H1 (cell line): ENCODE results near the gene MXD4. TPM values are rescaled to one million over a fixed set of nuclear protein-coding genes. Genes with fewer than 3 reads are reported as not detected.

Experiments used
- CTCF ChIA-PET: fragments of 300-600 bp; sonication (Branson Sonifier 250); formaldehyde crosslinking; loops from one replicate; lab custom pipeline; 2021; ENCODE audit not compliant: partially characterized antibody; lab: Charles Lee
- POLR2A ChIA-PET: fragments of 300-600 bp; sonication (Branson Sonifier 250); formaldehyde crosslinking; loops from one replicate; lab custom pipeline; 2021; ENCODE audit warnings: inconsistent platforms; ENCODE audit not compliant: partially characterized antibody; lab: Charles Lee
- DNase-seq, 2 experiments: peaks; one replicate each; pipeline versions ENCODE4 v3.0.0 to v3.0.0-alpha.2; 2010 to 2022; ENCODE audit warnings: low spot score in 2 of 2, low read depth in 1 of 2, mixed read lengths in 1 of 2
- FAIRE-seq: peaks from 2 replicates; lab custom pipeline; 2011; peaks lifted over from hg19 to GRCh38; lab: Jason Lieb, UNC
- H2AFZ ChIP-seq: 2 replicates; pipeline ENCODE4 v1.8.1; 2012; ENCODE audit warnings: low read length, inconsistent platforms
- H2AK5ac ChIP-seq: 2 replicates; pipeline ENCODE4 v1.6.1; 2013; ENCODE audit warnings: low read depth, low read length
- H2BK120ac ChIP-seq: replicated peaks from 2 replicates; pipeline ENCODE3; 2013; ENCODE audit warnings: low read depth, low read length, inconsistent platforms
- H2BK12ac ChIP-seq: 2 replicates; pipeline ENCODE4 v1.6.1; 2013; ENCODE audit warnings: low read depth, low read length
- H2BK15ac ChIP-seq: 2 replicates; pipeline ENCODE4 v1.6.1; 2013; ENCODE audit warnings: low read length
- H2BK20ac ChIP-seq: 2 replicates; pipeline ENCODE4 v1.6.1; 2013; ENCODE audit warnings: low read length
- H2BK5ac ChIP-seq: 2 replicates; pipeline ENCODE4 v1.6.1; 2013; ENCODE audit warnings: low read depth, low read length
- H3K14ac ChIP-seq: 2 replicates; pipeline ENCODE4 v1.6.1; 2013; ENCODE audit warnings: inconsistent platforms; ENCODE audit not compliant: insufficient read length
- H3K18ac ChIP-seq: 2 replicates; pipeline ENCODE4 v1.6.1; 2013; ENCODE audit warnings: low read length; ENCODE audit errors: extremely low read depth
- H3K23ac ChIP-seq: 2 replicates; pipeline ENCODE4 v1.6.1; 2013; ENCODE audit warnings: inconsistent platforms; ENCODE audit not compliant: insufficient read length
- H3K23me2 ChIP-seq: 2 replicates; pipeline ENCODE4 v1.6.1; 2013; ENCODE audit warnings: low read depth, low read length
- H3K27ac ChIP-seq: 2 replicates; pipeline ENCODE4 v1.6.1; 2011; ENCODE audit warnings: low read depth, low read length, inconsistent platforms
- H3K27me3 ChIP-seq, 4 experiments: replicated peaks in 1 of 4; 1 replicate in 1 of 4; 2 replicates in 3 of 4; pipeline versions ENCODE4 v1.6.1 to v1.8.1; 2011 to 2013; ENCODE audit warnings: low read length in 3 of 4, mild to moderate bottlenecking in 3 of 4, inconsistent platforms in 2 of 4, mixed read lengths in 2 of 4, moderate library complexity in 1 of 4; ENCODE audit not compliant: control insufficient read depth in 3 of 4, insufficient read depth in 3 of 4; ENCODE audit errors: extremely low read depth in 1 of 4
- H3K36me3 ChIP-seq, 4 experiments: 2 replicates each; pipeline versions ENCODE4 v1.6.1 to v1.8.1; 2011 to 2013; ENCODE audit warnings: mild to moderate bottlenecking in 4 of 4, low read length in 3 of 4, moderate library complexity in 2 of 4, control low read depth in 1 of 4, inconsistent platforms in 1 of 4; ENCODE audit not compliant: insufficient read depth in 4 of 4, control insufficient read depth in 2 of 4
- H3K4ac ChIP-seq: replicated peaks from 2 replicates; pipeline ENCODE3; 2013; ENCODE audit warnings: low read length, low read depth, mixed read lengths, inconsistent platforms; ENCODE audit not compliant: insufficient read length
- H3K4me1 ChIP-seq, 4 experiments: replicated peaks in 1 of 4; 1 replicate in 1 of 4; 2 replicates in 3 of 4; pipeline versions ENCODE4 v1.6.1 to v1.8.1; 2011 to 2013; ENCODE audit warnings: low read length in 3 of 4, inconsistent platforms in 2 of 4, mixed read lengths in 1 of 4; ENCODE audit not compliant: insufficient read depth in 4 of 4, control insufficient read depth in 3 of 4
- H3K4me2 ChIP-seq, 2 experiments: 2 replicates each; pipeline versions ENCODE4 v1.6.1 to v1.8.1; 2011 to 2013; ENCODE audit warnings: low read depth in 2 of 2, low read length in 2 of 2, control low read depth in 1 of 2, inconsistent platforms in 1 of 2, mild to moderate bottlenecking in 1 of 2; ENCODE audit not compliant: insufficient read depth in 1 of 2
- H3K4me3 ChIP-seq, 4 experiments: fragments of 200-600, 300-600 bp in 1 of 4; sonication (generic), shearing (Covaris generic), sonication (Bioruptor Twin) in 1 of 4; 2 replicates each; pipeline versions ENCODE4 v1.5.1 to v1.8.1; 2011 to 2016; ENCODE audit warnings: low read length in 4 of 4, low read depth in 3 of 4, control low read depth in 2 of 4, inconsistent platforms in 2 of 4, mild to moderate bottlenecking in 2 of 4, mixed read lengths in 1 of 4, moderate library complexity in 1 of 4; ENCODE audit not compliant: insufficient read depth in 2 of 4; ENCODE audit errors: extremely low read depth in 1 of 4
- H3K56ac ChIP-seq: replicated peaks from 2 replicates; pipeline ENCODE3; 2013; ENCODE audit warnings: low read depth, mild to moderate bottlenecking, mixed read lengths, low read length, inconsistent platforms; ENCODE audit not compliant: insufficient read length
- H3K79me1 ChIP-seq: 2 replicates; pipeline ENCODE4 v1.6.1; 2013; ENCODE audit warnings: low read depth, low read length, control low read depth
- H3K79me2 ChIP-seq, 2 experiments: 2 replicates each; pipeline versions ENCODE4 v1.6.1 to v1.8.1; 2012 to 2013; ENCODE audit warnings: low read length in 2 of 2, mild to moderate bottlenecking in 2 of 2, inconsistent platforms in 1 of 2; ENCODE audit not compliant: insufficient read depth in 2 of 2, control insufficient read depth in 1 of 2
- H3K9ac ChIP-seq, 4 experiments: replicated peaks in 1 of 4; 1 replicate in 1 of 4; 2 replicates in 3 of 4; pipeline versions ENCODE4 v1.6.1 to v1.8.1; 2011 to 2013; ENCODE audit warnings: low read depth in 3 of 4, low read length in 3 of 4, control low read depth in 2 of 4, mild to moderate bottlenecking in 2 of 4, moderate library complexity in 2 of 4, inconsistent platforms in 1 of 4; ENCODE audit errors: extremely low read depth in 1 of 4
- H3K9me3 ChIP-seq, 2 experiments: 2 replicates each; pipeline versions ENCODE4 v1.6.1 to v1.8.1; 2012 to 2013; ENCODE audit warnings: mild to moderate bottlenecking in 2 of 2, moderate library complexity in 2 of 2, control low read depth in 1 of 2, inconsistent platforms in 1 of 2, low read depth in 1 of 2, low read length in 1 of 2, mixed read lengths in 1 of 2; ENCODE audit not compliant: insufficient read depth in 2 of 2
- H4K20me1 ChIP-seq, 2 experiments: replicated peaks in 1 of 2; 2 replicates each; pipeline versions ENCODE3 to v1.8.1; 2011 to 2013; ENCODE audit warnings: inconsistent platforms in 2 of 2, low read length in 2 of 2, mild to moderate bottlenecking in 1 of 2; ENCODE audit not compliant: insufficient read depth in 2 of 2, control insufficient read depth in 1 of 2
- H4K5ac ChIP-seq: 2 replicates; pipeline ENCODE4 v1.6.1; 2013; ENCODE audit warnings: low read length, low read depth, mixed read lengths, inconsistent platforms; ENCODE audit not compliant: insufficient read length
- H4K8ac ChIP-seq: 2 replicates; pipeline ENCODE4 v1.8.0; 2013; ENCODE audit warnings: mild to moderate bottlenecking, moderate library complexity, low read length, inconsistent platforms; ENCODE audit not compliant: insufficient read depth; ENCODE audit errors: extremely low read depth
- H4K91ac ChIP-seq: replicated peaks from 2 replicates; pipeline ENCODE3; 2013; ENCODE audit warnings: low read length, mixed read lengths, inconsistent platforms; ENCODE audit not compliant: insufficient read length
- CBX8 ChIP-seq: fragments of 300-800, 300-1000 bp; sonication (generic); IDR thresholded peaks from 2 replicates; pipeline ENCODE4 v1.7.1; 2016; ENCODE audit warnings: low read depth, low read length, borderline replicate concordance
- EZH2 ChIP-seq: fragments of 200-600 bp; sonication (generic); IDR thresholded peaks from 2 replicates; pipeline ENCODE4 v1.7.1; 2012; ENCODE audit warnings: low read depth, mild to moderate bottlenecking, moderate library complexity, low read length, inconsistent platforms; ENCODE audit not compliant: severe bottlenecking
- NRF1 ChIP-seq: IDR thresholded peaks from 2 replicates; pipeline ENCODE4 v1.6.1; 2011; ENCODE audit warnings: mild to moderate bottlenecking, low read depth, low read length, improper control_type of control experiment
- PHF8 ChIP-seq: fragments of 200-600 bp; sonication (generic); conservative IDR thresholded peaks from 2 replicates; pipeline ENCODE4 v1.7.1; 2012; ENCODE audit warnings: low read depth, mild to moderate bottlenecking, inconsistent platforms, low read length, moderate library complexity
- RXRA ChIP-seq: IDR thresholded peaks from 2 replicates; pipeline ENCODE4 v1.6.1; 2011; ENCODE audit warnings: low read depth, mild to moderate bottlenecking, low read length, moderate library complexity; ENCODE audit not compliant: insufficient read depth
- ZNF274 ChIP-seq: IDR thresholded peaks from 2 replicates; pipeline ENCODE4 v1.7.0; 2012; ENCODE audit warnings: low read length, borderline replicate concordance; ENCODE audit errors: extremely low read depth
- WGBS, 2 experiments: shearing (Covaris generic) in 1 of 2; methylation state at CpG; one replicate each; pipeline versions ENCODE4 v1.1.6 to v1.1.7; 2013 to 2015; ENCODE audit warnings: low lambda C conversion rate in 2 of 2, mixed read lengths in 2 of 2, inconsistent platforms in 1 of 2, low coverage in 1 of 2, missing lambda C conversion rate in 1 of 2; ENCODE audit not compliant: insufficient replicate concordance in 2 of 2, insufficient coverage in 1 of 2, insufficient read length in 1 of 2; ENCODE audit errors: extremely low coverage in 1 of 2, missing lambda C conversion rate in 1 of 2; 5-methylcytosine and 5-hydroxymethylcytosine counted together
- polyA plus RNA-seq, 7 experiments: library from polyadenylated mRNA; depleted of rRNA in 3 of 7; stranded (reverse) in 5 of 7; unstranded in 2 of 7; fragments of >200 nt in 5 of 7; fragments of 200-250 nt in 2 of 7; gene quantifications; 1 replicate in 5 of 7; 2 replicates in 1 of 7; 4 replicates in 1 of 7; pipeline versions ENCODE4 v1.2.1 to v1.2.3, GENCODE V29; 2011 to 2013; ENCODE audit warnings: missing spikeins in 2 of 7, mixed read lengths in 2 of 7
- total RNA-seq: library from RNA; stranded (reverse); fragmentation: NEBNext Ultra II Directional; extraction: Animal tissue kit (Norgen Biotek cat#: 25700); gene quantifications from 2 replicates; pipeline ENCODE4 v1.2.1, GENCODE V29; 2021

Gene MXD4
- total and polyA plus RNA-seq, 2 of the 8 experiments (the other 6 are each of a cell fraction or from before 2014, with no cell fraction given) = 18.0 to 20.8 TPM

- no peaks in the 10 kb centered on the region for H3K27me3 ChIP-seq
- WGBS, 2 experiments = 86% methylated on average over 13 of the region's 13 CpGs; no CpG with 5 or more reads in 1 of the 2 experiments
- H3K27ac ChIP-seq = no peak overlapping the region
- no peak overlapping the region for H2BK15ac ChIP-seq
- peaks cover 0 to 6% of the 10 kb centered on the region in 2 experiments for H4K20me1 ChIP-seq
- FAIRE-seq = no peak
- no peak overlapping the region for H2BK120ac ChIP-seq
- H3K23ac ChIP-seq = no peak overlapping the region
- no peaks in the 10 kb centered on the region for H3K79me1 ChIP-seq
- no peak overlapping the region for H3K4ac ChIP-seq
- H3K9me3 ChIP-seq = no peaks in the 10 kb centered on the region
- no peak overlapping the region for H2BK5ac ChIP-seq
- CTCF ChIA-PET = interaction anchor here (1.4 to 1.9 kb wide), 2 partner anchors 10 to 42 kb away, joined by 3 to 4 read pairs; no protein-coding TSS in a partner anchor
- H3K23me2 ChIP-seq = peaks cover 10% of the 10 kb centered on the region; the same call in 1 of the 2 replicates
- no peak overlapping the region for H3K18ac ChIP-seq
- no peak overlapping the region for H3K4me2 ChIP-seq
- no peak overlapping the region for H2BK12ac ChIP-seq
- no peak overlapping the region for H2AK5ac ChIP-seq
- H4K5ac ChIP-seq = no peak overlapping the region
- TF ChIP-seq PHF8 (no peak), ZNF274 (no peak), EZH2 (no peak), CBX8 (no peak), NRF1 (no peak), RXRA (no peak)
- no peak overlapping the region for H4K91ac ChIP-seq
- no peak overlapping the region for H2BK20ac ChIP-seq
- H3K4me3 ChIP-seq = no peak overlapping the region
- no peak overlapping the region for H3K9ac ChIP-seq
- no peaks in the 10 kb centered on the region; a peak in 1 of 8 replicates for H3K36me3 ChIP-seq
- H3K79me2 ChIP-seq = no peaks in the 10 kb centered on the region
- H4K8ac ChIP-seq = no peak overlapping the region
- H3K56ac ChIP-seq = no peak overlapping the region
- peaks cover 0 to 8% (median 4%) of the 10 kb centered on the region in 4 experiments; a peak in 5 of 7 replicates for H3K4me1 ChIP-seq
- H2AFZ ChIP-seq = no peak overlapping the region
- no peak for DNase-seq
- POLR2A ChIA-PET = interaction anchor here (1.1 kb wide), 1 partner anchor 46 kb away, joined by 4 read pairs; no protein-coding TSS in a partner anchor
- no peak overlapping the region for H3K14ac ChIP-seq
Measured at GRCh38 chr4:2259036-2259540, 2.8 kb downstream of the MXD4 start.
